ENCODE measurements around the gene GLIS2. TPM values are rescaled to one million over a fixed set of nuclear protein-coding genes. Genes with fewer than 3 reads are reported as not detected.

Gene GLIS2
- total RNA-seq, 4 donors from 2014 or later: 5.7 to 26.9 (median 7.9) TPM

DNA sequence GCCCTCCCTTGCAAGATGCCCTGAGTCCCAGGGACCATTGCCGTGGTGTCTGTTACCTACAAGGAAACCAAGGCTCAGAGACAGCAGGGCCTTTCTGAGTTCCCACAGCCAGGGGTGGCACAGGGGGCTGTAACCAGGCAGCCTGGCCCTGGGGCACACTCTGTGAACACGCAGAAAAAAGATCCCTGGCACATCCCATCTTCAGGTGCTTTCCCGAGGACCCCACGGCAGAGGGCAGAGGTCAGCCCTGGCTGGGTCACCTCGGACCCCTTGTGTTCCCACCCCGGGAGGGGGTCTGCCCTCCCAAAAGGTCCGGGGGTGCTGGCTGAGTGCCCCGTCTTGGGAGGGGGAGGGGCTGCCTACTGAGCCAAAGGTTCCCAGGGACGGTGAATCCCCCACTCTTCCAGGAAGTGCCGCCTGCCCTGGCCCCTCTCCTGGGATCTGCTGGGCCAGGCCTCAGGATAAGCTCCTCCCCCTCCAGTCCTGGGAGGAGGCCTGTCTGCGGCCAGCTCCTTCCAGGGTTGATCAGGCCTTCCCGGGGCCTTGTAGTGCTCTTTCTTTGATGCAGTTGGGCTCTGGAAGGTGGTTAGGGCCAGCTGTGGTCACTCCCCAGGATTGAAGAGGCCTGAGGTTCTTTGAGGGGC lies 8.1 kb downstream of the GLIS2 start:
- ATAC-seq: peak; percentile 75
- Histone ChIP-seq H3K27me3 (no peaks in the 10 kb centered on the region), H3K9me3 (no peaks in the 10 kb centered on the region), H3K27ac (peak overlapping the region; percentile 11 to 100 (median 98)), H3K4me1 (peaks cover 3 to 100% (median 80%) of the 10 kb centered on the region in 3 donors), H3K4me3 (peak overlapping the region in 1 of 2 donors; percentile 19), H3K36me3 (no peaks in the 10 kb centered on the region)
- no peak for TF ChIP-seq POLR2AphosphoS5 (IDR thresholded peaks at IDR 0.05)
- no peak for TF ChIP-seq POLR2A (IDR thresholded peaks at IDR 0.05)
- no CpG with 5 or more reads among the region's 12 CpGs for WGBS, 2 donors (ENCODE audit: low coverage in 1 of 2)

GRCh38 chr16:4324492-4325252 lies 8.8 kb downstream of the GLIS2 start:
- Histone ChIP-seq H3K27me3 (no peaks in the 10 kb centered on the region), H3K9me3 (no peaks in the 10 kb centered on the region), H3K36me3 (no peaks in the 10 kb centered on the region), H3K27ac (peak overlapping the region; percentile 8 to 100 (median 98)), H3K4me1 (peaks cover 7 to 100% (median 80%) of the 10 kb centered on the region in 3 donors), H3K4me3 (no peak overlapping the region)
- no peak for ATAC-seq
- 60% methylated on average over 8 of the region's 22 CpGs; no CpG with 5 or more reads in 1 of the 2 donors for WGBS, 2 donors (ENCODE audit: low coverage in 1 of 2)
- TF ChIP-seq POLR2A (IDR thresholded peaks at IDR 0.05) (no peak), POLR2AphosphoS5 (IDR thresholded peaks at IDR 0.05) (no peak), EP300 (IDR thresholded peaks at IDR 0.05) (no peak), CTCF (IDR thresholded peaks at IDR 0.05) (no peak)

DNA sequence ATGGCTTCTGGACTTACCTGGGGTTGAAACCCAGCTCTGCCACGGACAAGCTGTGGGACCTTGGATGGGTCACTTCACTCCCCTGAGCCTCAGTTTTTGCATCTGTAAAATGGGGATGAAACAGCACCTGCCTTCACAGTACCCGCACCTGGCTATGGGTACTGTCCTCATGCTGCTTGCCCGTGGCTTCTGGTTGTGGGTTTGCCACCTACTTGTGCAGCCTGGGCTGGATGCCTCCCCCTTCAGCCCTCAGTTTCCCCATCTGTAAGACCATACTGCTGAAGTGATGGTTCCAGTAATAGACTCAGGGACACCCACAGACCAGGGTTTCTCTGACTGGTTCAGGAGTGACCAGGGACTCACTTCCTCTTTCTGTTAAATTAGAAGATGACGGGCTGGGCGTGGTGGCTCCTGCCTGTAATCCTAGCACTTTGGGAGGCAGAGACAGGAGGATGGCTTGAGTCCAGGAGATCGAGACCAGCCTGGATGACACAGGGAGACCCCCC lies 9.4 kb downstream of the GLIS2 start:
- TF ChIP-seq POLR2AphosphoS5 (IDR thresholded peaks at IDR 0.05) (no peak), EP300 (IDR thresholded peaks at IDR 0.05) (no peak)
- Histone ChIP-seq H3K4me1 (peaks cover 7 to 100% (median 78%) of the 10 kb centered on the region in 3 donors), H3K4me3 (no peak overlapping the region), H3K27me3 (no peaks in the 10 kb centered on the region), H3K36me3 (no peaks in the 10 kb centered on the region), H3K27ac (peak overlapping the region; percentile 8 to 100 (median 98)), H3K9me3 (no peaks in the 10 kb centered on the region)
- 80 to 94% methylated on average over 1 to 3 of the region's 6 CpGs for WGBS, 2 donors (ENCODE audit: low coverage in 1 of 2)
- ATAC-seq: no peak

DNA sequence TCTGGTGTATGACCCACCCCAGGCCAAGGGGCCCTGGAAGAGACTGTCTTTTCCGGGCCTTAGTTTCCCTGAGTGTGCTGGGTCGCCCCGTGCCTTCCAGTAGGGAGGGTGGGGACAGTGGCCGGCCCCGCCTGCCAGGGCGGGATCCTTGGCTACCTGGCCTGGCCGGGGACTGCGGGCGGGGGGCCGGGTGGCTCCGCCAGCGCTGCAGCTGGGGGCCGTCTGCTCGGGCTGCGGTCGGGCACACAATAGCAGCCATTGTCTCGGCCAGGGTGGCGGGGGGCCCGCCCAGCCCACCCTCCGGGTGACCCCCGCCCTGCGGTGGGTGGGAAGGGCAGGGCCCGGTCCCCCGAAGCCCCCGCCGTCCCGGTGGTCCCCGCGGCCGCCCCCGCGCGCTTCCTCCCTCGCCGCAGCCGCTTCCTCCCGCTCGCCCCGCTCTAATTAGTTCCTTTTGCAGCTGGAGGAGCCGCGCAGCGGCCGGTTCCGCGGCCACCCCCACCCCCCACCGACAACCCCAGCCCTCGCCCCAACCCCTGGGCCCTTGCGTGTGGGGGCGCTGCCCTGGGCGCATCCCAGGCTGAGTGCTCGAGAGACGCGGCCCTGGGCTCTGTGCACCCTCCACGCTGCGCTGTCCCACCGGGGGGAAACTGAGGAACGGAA lies 11.6 kb downstream of the GLIS2 start:
- no peak for ATAC-seq
- Histone ChIP-seq H3K4me3 (peak overlapping the region; percentile 23 to 54), H3K9me3 (no peaks in the 10 kb centered on the region), H3K27ac (peak overlapping the region; percentile 52 to 89 (median 86)), H3K4me1 (peaks cover 7 to 85% (median 62%) of the 10 kb centered on the region in 3 donors), H3K36me3 (peaks cover 0 to 7% of the 10 kb centered on the region in 2 donors), H3K27me3 (no peaks in the 10 kb centered on the region)
- 50% methylated on average over 1 of the region's 57 CpGs; no CpG with 5 or more reads in 1 of the 2 donors for WGBS, 2 donors (ENCODE audit: low coverage in 1 of 2)
- TF ChIP-seq POLR2AphosphoS5 (IDR thresholded peaks at IDR 0.05) (no peak), EP300 (IDR thresholded peaks at IDR 0.05) (no peak), POLR2A (IDR thresholded peaks at IDR 0.05) (no peak), CTCF (IDR thresholded peaks at IDR 0.05) (no peak)

GRCh38 chr16:4328046-4328781 lies 12.3 kb downstream of the GLIS2 start:
- TF ChIP-seq POLR2AphosphoS5 (IDR thresholded peaks at IDR 0.05) (peak; percentile 11), POLR2A (IDR thresholded peaks at IDR 0.05) (no peak), CTCF (IDR thresholded peaks at IDR 0.05) (peak in 3 of 4 experiments; percentile 71 to 76 (median 75))
- 15% methylated on average over 5 of the region's 30 CpGs; no CpG with 5 or more reads in 1 of the 2 donors for WGBS, 2 donors (ENCODE audit: low coverage in 1 of 2)
- ATAC-seq: peak; percentile 84

More at GRCh38 chr16:4328046-4328781, 12.3 kb downstream of the GLIS2 start:
- Histone ChIP-seq H3K27ac (peak overlapping the region; percentile 52 to 89 (median 86)), H3K27me3 (no peaks in the 10 kb centered on the region), H3K36me3 (peaks cover 0 to 14% of the 10 kb centered on the region in 2 donors), H3K4me1 (peaks cover 7 to 78% (median 55%) of the 10 kb centered on the region in 3 donors), H3K4me3 (peak overlapping the region; percentile 23 to 54), H3K9me3 (no peaks in the 10 kb centered on the region)

Data from gastroesophageal sphincter (tissue), 4 donors.